Mammary epithelial cell (primary cell): ENCODE measurements around the gene ZNF385A.

ENCODE experiments used
- CTCF ChIP-seq, 2 donors: IDR thresholded peaks in 1 of 2; conservative IDR thresholded peaks in 1 of 2; 2 replicates each; pipeline ENCODE4 v1.5.1; 2011 to 2012; ENCODE audit warnings: inconsistent platforms in 2 of 2, low read length in 2 of 2, mild to moderate bottlenecking in 2 of 2, control low read depth in 1 of 2, low read depth in 1 of 2; ENCODE audit not compliant: insufficient read depth in 1 of 2; ENCODE audit errors: extremely low read depth in 1 of 2
- EZH2 ChIP-seq: IDR thresholded peaks from 2 replicates; pipeline ENCODE4 v1.6.1; 2012; ENCODE audit warnings: low read length, inconsistent platforms, borderline replicate concordance

GRCh38 chr12:54425702-54426101 is 41.2 kb upstream of the ZNF385A start:
- TF ChIP-seq CTCF (conservative IDR thresholded peaks at IDR 0.05 in 1 of 2, IDR thresholded peaks at IDR 0.05 in 1 of 2; ENCODE audit: extremely low read depth in 1 of 2, insufficient read depth in 1 of 2, low read depth in 1 of 2, low read length in 2 of 2): no peak
- no peak for TF ChIP-seq EZH2
